Mucosa of stomach (tissue), 1 donor: ENCODE data around the gene SERTAD2.

Source experiments
- H3K27me3 ChIP-seq: one replicate; pipeline ENCODE4 v1.7.0; 2013; ENCODE audit warnings: mild to moderate bottlenecking, low read length; ENCODE audit not compliant: control insufficient read depth, insufficient read depth
- H3K36me3 ChIP-seq: one replicate; pipeline ENCODE4 v1.7.0; 2013; ENCODE audit warnings: low read length; ENCODE audit not compliant: control insufficient read depth, insufficient read depth
- H3K4me1 ChIP-seq: one replicate; pipeline ENCODE4 v1.7.0; 2013; ENCODE audit warnings: mild to moderate bottlenecking, low read length; ENCODE audit not compliant: control insufficient read depth, insufficient read depth
- H3K4me3 ChIP-seq: one replicate; pipeline ENCODE4 v1.7.0; 2013; ENCODE audit warnings: low read length
- H3K9ac ChIP-seq: one replicate; pipeline ENCODE4 v1.7.0; 2013; ENCODE audit warnings: mild to moderate bottlenecking, low read length, moderate library complexity
- H3K9me3 ChIP-seq: one replicate; pipeline ENCODE4 v1.7.0; 2013; ENCODE audit warnings: mild to moderate bottlenecking, low read length, moderate library complexity; ENCODE audit not compliant: control insufficient read depth
- donor health status: Pancreatic carcinoma.

Gene SERTAD2

GRCh38 chr2:64630752-64631151 is 23.0 kb downstream of the SERTAD2 start:
- Histone ChIP-seq H3K27me3 (no peaks in the 10 kb centered on the region), H3K9me3 (no peaks in the 10 kb centered on the region), H3K9ac (no peak overlapping the region), H3K36me3 (no peaks in the 10 kb centered on the region), H3K4me3 (no peak overlapping the region), H3K4me1 (no peaks in the 10 kb centered on the region)

- no peak overlapping the region for H3K4me3 ChIP-seq
- H3K9ac ChIP-seq: no peak overlapping the region
- no peaks in the 10 kb centered on the region for H3K36me3 ChIP-seq
- H3K4me1 ChIP-seq: no peaks in the 10 kb centered on the region
- H3K9me3 ChIP-seq: no peaks in the 10 kb centered on the region
- H3K27me3 ChIP-seq: no peaks in the 10 kb centered on the region
Measured at GRCh38 chr2:64629875-64630274, 23.8 kb downstream of the SERTAD2 start.

GRCh38 chr2:64629329-64629781 is 24.4 kb downstream of the SERTAD2 start:
- no peaks in the 10 kb centered on the region for H3K4me1 ChIP-seq
- no peaks in the 10 kb centered on the region for H3K9me3 ChIP-seq
- no peak overlapping the region for H3K9ac ChIP-seq
- H3K27me3 ChIP-seq: no peaks in the 10 kb centered on the region
- H3K36me3 ChIP-seq: no peaks in the 10 kb centered on the region
- H3K4me3 ChIP-seq: no peak overlapping the region

GRCh38 chr2:64627860-64628841 is 25.6 kb downstream of the SERTAD2 start:
- Histone ChIP-seq H3K9me3 (no peaks in the 10 kb centered on the region), H3K9ac (no peak overlapping the region), H3K36me3 (no peaks in the 10 kb centered on the region), H3K4me3 (no peak overlapping the region), H3K27me3 (no peaks in the 10 kb centered on the region), H3K4me1 (no peaks in the 10 kb centered on the region)

- Histone ChIP-seq H3K4me3 (no peak overlapping the region), H3K9ac (no peak overlapping the region), H3K9me3 (no peaks in the 10 kb centered on the region), H3K4me1 (no peaks in the 10 kb centered on the region), H3K36me3 (no peaks in the 10 kb centered on the region), H3K27me3 (no peaks in the 10 kb centered on the region)
Measured at GRCh38 chr2:64626963-64627760, 26.6 kb downstream of the SERTAD2 start.

GRCh38 chr2:64626146-64626809 is 27.4 kb downstream of the SERTAD2 start:
- Histone ChIP-seq H3K36me3 (no peaks in the 10 kb centered on the region), H3K4me1 (no peaks in the 10 kb centered on the region), H3K9me3 (no peaks in the 10 kb centered on the region), H3K9ac (no peak overlapping the region), H3K27me3 (no peaks in the 10 kb centered on the region), H3K4me3 (no peak overlapping the region)

GRCh38 chr2:64625299-64626145 is 28.2 kb downstream of the SERTAD2 start:
- Histone ChIP-seq H3K27me3 (no peaks in the 10 kb centered on the region), H3K4me3 (no peak overlapping the region), H3K4me1 (no peaks in the 10 kb centered on the region), H3K9me3 (no peaks in the 10 kb centered on the region), H3K9ac (no peak overlapping the region), H3K36me3 (no peaks in the 10 kb centered on the region)

GRCh38 chr2:64624862-64625261 is 28.9 kb downstream of the SERTAD2 start:
- no peaks in the 10 kb centered on the region for H3K4me1 ChIP-seq
- no peaks in the 10 kb centered on the region for H3K36me3 ChIP-seq
- H3K9me3 ChIP-seq: no peaks in the 10 kb centered on the region
- no peak overlapping the region for H3K9ac ChIP-seq
- no peak overlapping the region for H3K4me3 ChIP-seq
- no peaks in the 10 kb centered on the region for H3K27me3 ChIP-seq

- no peaks in the 10 kb centered on the region for H3K4me1 ChIP-seq
- H3K9ac ChIP-seq: no peak overlapping the region
- H3K27me3 ChIP-seq: no peaks in the 10 kb centered on the region
- H3K36me3 ChIP-seq: no peaks in the 10 kb centered on the region
- H3K4me3 ChIP-seq: no peak overlapping the region
- H3K9me3 ChIP-seq: no peaks in the 10 kb centered on the region
Measured at GRCh38 chr2:64624108-64624610, 29.6 kb downstream of the SERTAD2 start.

GRCh38 chr2:64623242-64623850 is 30.4 kb downstream of the SERTAD2 start:
- Histone ChIP-seq H3K4me3 (no peak overlapping the region), H3K27me3 (no peaks in the 10 kb centered on the region), H3K4me1 (no peaks in the 10 kb centered on the region), H3K36me3 (no peaks in the 10 kb centered on the region), H3K9me3 (no peaks in the 10 kb centered on the region), H3K9ac (no peak overlapping the region)
